Stimulated activated CD4-positive, alpha-beta T cell treated with anti-CD3 and anti-CD28 coated beads, Interleukin-15, amount 100 ng/mL, for 1 hour (primary cell): ENCODE data around the gene SRGAP1.

Experiments used
- DNase-seq, 2 donors: peaks; one replicate each; pipeline ENCODE4 v3.0.0-alpha.2; 2020; ENCODE audit warnings: low read depth in 1 of 2, low spot score in 1 of 2

SRGAP1 gene

DNA sequence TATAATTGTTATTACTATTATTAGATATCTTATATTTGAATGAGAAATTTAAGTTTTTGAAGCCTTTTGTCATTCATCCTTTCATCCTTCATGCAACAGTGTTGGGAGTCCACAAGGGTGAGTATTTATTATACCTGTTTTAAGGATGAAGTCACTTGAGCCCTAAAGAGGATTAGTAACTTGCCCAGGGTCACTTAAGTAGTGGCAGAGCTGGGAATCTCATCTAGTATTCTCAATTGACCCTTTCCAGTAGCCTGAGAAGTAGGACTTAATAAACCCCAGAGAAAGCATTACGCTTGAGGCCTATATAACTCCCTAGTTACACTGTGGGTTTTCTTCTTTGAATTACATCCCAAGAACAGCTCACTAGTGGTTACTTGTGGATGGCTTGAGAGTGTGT lies 119.8 kb downstream of the SRGAP1 start:
- DNase-seq, result no peak

- DNase-seq, result no peak
Measured at GRCh38 chr12:63965936-63966605, 121.6 kb downstream of the SRGAP1 start.

DNA sequence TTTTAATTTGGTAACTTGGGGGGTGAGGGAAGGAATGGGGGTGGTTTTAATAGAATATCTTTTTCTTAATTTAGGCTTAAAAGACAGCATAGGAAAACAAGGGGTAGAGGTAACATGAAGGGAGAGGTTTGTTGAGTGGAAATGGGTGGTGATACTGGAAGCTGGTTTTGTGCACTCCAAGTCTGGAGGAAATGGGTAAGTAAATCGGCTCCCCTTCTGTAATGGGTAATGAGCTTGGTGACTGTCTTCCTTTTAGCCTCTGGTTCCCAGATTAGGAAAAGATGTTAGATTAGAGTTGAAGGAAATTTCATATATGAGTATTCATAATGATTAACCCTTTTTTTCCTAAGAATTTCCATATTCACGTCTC lies 122.1 kb downstream of the SRGAP1 start:
- no peak for DNase-seq

DNA sequence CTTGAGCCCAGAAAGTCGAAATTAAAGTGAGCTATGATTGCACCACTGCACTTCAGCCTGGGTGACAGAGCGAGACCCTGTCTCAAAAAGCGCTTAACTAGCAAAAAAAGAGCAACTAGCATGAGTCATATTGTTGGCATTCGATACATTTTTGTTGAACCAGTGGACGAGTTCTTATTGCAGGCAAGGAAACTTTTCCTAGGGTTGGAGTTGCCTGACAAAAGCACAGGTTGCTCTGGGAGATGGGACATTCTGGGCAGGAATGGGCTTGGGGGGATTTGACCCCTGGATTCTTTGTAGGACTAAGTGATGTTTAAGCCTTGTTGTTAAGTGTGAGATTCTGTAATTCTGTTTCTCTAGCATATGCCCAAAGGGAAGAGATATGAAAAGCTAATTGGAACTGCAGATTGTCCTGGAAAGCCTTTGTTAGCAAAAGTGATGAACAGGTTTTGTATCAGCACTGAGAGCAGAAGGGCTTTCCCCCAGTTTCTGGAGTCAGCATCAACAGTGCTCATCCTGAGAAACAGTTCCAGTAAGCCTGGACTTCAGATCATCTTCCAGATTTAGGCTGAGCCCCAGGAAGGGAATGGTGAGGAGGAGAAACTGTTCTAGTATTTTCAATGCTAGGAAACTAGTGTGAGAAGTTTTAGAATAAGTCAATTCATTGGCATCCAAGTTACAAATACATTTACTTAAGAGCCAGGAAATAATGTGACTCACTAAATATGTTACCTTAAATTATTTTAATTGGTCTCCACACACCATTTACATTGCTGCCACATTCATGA lies 123.1 kb downstream of the SRGAP1 start:
- DNase-seq, result no peak

- no peak for DNase-seq
Measured at GRCh38 chr12:63968673-63969072, 124.2 kb downstream of the SRGAP1 start.

GRCh38 chr12:63976902-63977395 lies 132.4 kb downstream of the SRGAP1 start:
- no peak for DNase-seq

- no peak for DNase-seq
Measured at GRCh38 chr12:63977441-63977840, 132.9 kb downstream of the SRGAP1 start.

- no peak for DNase-seq
Measured at GRCh38 chr12:63978519-63978918, 134.0 kb downstream of the SRGAP1 start.

DNA sequence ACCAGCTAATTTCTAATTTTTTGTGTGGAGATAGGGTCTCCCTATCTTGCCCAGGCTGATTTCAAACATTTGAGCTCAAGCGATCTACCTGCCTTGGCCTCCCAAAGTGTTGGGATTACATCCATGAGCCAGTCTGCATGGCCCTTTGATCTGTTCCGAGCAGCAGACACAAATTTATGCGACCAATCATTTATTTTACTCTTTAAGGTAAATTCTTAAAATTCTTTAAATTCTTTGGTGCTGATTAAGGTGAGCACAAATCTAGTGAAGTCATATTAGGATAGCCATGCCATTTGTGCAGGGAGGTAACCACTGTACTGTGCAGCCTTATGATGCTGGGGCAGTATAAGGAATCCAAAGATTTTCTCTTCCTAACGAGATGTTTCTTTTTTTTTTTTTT lies 135.7 kb downstream of the SRGAP1 start:
- DNase-seq, result no peak

DNA sequence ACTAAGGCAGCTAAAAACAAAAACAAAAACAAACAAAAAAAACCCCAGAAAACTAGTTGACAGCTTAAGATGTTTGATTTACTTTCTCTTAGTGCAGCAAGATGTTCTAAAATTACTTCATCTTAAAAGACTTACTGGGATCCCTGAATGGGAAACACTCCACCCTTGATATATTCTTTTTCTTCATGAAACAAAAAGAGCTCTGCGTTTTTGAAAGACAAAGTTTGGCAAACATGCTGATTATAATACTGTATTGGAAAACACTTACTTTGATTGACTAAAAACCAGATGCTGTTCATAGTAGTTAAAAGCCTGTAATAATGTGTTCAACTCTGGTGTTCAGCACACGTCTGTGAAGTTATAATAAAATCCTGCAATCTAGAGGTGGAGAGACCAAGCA lies 136.8 kb downstream of the SRGAP1 start:
- no peak for DNase-seq

DNA sequence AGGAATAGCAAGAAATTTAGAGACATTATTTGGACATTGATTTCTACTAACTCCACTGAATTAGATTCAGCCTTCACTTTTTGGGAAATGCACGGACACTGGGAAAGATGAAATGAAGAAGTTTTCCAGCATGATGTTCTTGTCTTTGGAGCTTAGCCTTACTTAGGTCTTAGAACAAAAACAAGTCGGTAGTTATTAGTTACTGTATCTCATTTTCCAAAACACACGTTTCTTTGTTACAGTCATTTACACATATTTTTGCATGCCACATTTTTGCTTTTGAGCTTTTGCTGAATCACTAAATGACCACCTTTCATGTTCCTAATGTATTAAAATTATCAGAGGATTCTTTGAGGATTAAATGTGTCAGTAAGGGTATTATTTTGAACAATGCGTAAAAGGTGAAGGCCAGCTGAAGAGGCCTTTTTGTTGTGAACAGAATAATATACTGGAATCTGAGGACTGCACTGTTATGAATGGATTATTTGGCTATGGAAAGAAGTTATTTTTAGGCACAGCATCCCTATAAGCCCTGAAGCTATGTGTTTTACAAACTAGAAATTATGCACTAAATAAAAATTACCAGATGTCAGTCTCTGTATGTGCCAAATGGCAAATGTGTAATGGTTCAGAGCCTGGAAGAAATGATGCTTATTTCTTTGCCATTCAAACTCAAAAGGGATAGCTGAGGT lies 138.2 kb downstream of the SRGAP1 start:
- DNase-seq, result no peak

- no peak for DNase-seq
Measured at GRCh38 chr12:63985456-63985855, 141.0 kb downstream of the SRGAP1 start.

DNA sequence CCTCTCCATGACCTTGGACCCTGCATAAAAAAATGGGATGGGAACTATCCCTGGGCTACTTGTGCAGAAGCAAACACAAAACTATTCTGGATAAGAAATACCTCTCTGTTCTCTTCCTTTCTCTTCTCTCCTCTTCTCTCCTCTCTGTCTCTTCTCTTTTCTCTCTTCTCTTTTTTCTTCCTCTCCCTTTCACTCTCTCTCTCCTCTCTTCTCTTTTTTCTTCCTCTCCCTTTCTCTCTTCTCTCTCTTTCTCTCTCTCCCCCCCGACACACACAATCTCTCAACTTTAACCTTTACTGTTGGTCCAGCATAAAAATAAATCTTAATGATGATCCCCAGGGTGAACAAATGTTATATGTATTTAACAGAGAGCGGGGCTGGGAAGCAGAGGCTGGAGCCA lies 141.4 kb downstream of the SRGAP1 start:
- no peak for DNase-seq

DNA sequence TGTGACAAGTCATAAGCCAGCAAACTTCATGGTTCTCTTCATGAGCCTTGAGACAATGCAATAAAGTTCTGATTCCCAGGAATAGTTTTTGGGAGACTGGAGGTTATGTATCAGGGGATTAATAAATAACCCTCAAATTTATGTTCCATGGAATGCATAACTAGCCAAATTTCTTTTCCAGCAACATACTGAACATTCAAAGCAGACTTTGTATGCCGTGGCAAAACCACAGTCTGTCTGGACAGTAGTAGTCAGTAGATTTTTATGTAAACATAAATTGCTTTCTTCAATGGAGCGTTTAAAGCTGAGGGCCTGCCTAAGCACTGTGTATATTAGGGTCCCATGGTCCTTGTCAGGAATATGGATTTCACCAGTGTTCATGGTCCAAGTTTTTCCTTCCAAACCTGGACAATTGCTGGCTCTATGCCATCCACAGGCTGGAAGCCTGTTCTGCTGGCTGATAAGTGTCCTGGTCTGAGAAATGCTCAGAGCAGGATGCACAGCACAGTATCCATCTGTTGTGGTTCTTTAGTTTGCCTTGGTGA lies 144.9 kb downstream of the SRGAP1 start:
- no peak for DNase-seq

GRCh38 chr12:63990828-63991547 lies 146.5 kb downstream of the SRGAP1 start:
- DNase-seq, result no peak

GRCh38 chr12:63994704-63995103 lies 150.2 kb downstream of the SRGAP1 start:
- no peak for DNase-seq

DNA sequence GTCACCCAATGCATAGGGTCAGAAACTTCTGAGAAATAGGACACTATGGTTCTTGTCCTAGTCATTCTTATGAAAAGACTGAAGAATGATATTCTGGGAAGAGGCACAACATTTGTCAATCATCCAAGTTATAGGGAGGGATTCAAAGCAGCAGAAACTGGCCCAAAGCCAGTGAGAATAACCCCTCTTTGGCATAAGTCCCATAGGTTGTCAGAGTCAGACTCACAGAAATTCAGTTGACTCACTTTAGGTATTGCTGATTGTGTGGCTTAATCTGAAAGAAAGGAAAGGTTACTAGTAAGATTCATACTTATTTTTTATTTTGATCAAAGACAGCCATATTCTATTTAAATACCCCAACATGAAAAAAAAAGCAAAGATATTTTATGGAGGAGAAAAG lies 151.0 kb downstream of the SRGAP1 start:
- DNase-seq, result no peak

DNA sequence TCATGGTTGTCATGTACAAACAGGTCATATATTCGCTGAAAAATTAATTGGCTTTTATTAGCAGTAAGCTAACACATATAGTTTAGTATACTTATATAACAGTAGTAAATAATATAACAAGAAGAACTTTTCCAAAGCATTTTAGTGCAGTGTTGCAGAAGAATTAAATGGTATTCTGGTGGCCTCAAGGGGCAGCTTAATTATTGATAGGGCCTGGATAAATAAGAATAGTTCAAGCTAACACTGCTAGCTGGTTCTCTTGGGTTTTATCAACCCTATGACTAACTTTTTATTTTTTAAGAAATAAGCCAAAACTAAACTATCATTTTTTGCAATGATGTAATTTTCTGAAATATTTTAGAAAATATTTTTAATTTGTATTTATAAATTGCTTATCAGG lies 152.1 kb downstream of the SRGAP1 start:
- DNase-seq, result no peak

GRCh38 chr12:63997198-63997597 lies 152.7 kb downstream of the SRGAP1 start:
- DNase-seq, result no peak

DNA sequence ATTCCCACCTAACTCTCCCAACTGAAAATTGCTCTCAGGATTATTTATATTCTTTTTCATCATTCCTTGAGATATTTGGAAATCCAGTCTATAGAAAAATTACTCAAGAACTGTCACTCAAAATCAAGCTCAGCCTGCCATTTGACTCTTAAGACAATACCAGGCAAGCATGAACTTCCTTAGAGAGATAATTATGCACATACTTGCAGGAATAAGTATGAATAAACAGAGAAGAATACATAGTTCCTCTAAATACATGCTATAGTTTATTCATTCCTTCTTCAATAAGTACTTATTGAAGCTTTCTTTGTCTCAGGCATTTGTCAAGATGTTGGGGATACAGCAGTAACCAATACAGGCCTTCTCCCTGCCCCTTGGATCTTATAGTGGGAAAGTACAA lies 154.1 kb downstream of the SRGAP1 start:
- DNase-seq, result no peak

- DNase-seq, result no peak
Measured at GRCh38 chr12:63999853-64000252, 155.4 kb downstream of the SRGAP1 start.
